T47D (cell line): ENCODE measurements around the gene DNAJB12.
"Not testable (repeated sequence)": the region's sequence is repeated elsewhere in the genome, so short reads cannot be mapped to it uniquely, and the experiment has no call there.

Source experiments
- DNase-seq, 2 experiments: peaks; one replicate each; pipeline versions ENCODE4 v3.0.0 to v3.0.0-alpha.2; 2011 to 2012; ENCODE audit warnings: low read depth in 1 of 2, low spot score in 1 of 2
- JUND ChIP-seq: IDR thresholded peaks from 2 replicates; pipeline ENCODE4 v1.6.1; 2012; ENCODE audit warnings: low read depth
- in situ Hi-C: cut with HindIII; loops from 2 replicates; pipeline ENCODE4 v1.10.0; 2016; ENCODE audit warnings: low sequenced_read_pairs, low pct_unique_long_range_greater_than_20kb

DNAJB12 gene

GRCh38 chr10:72370201-72370722, 15.5 kb upstream of the DNAJB12 start:
- in situ Hi-C loops, result no loop called here
- no peak for TF ChIP-seq JUND
- no peak for DNase-seq

GRCh38 chr10:72367301-72367960, 12.7 kb upstream of the DNAJB12 start:
- TF ChIP-seq JUND, result no peak
- in situ Hi-C loops, result no loop called here
- DNase-seq, result no peak

- in situ Hi-C loops, result no loop called here
- no peak for DNase-seq
- TF ChIP-seq JUND, result no peak
Observed at GRCh38 chr10:72365106-72365895, 10.6 kb upstream of the DNAJB12 start.

- TF ChIP-seq JUND, result no peak
- in situ Hi-C loops, result no loop called here
- peak; percentile 35 to 89 for DNase-seq
Observed at GRCh38 chr10:72364239-72364777, 9.6 kb upstream of the DNAJB12 start.

- in situ Hi-C loops, result no loop called here
- DNase-seq, result no peak
- no peak for TF ChIP-seq JUND
Observed at GRCh38 chr10:72356987-72357386, 2.3 kb upstream of the DNAJB12 start.

- no peak for DNase-seq
- no peak for TF ChIP-seq JUND
- in situ Hi-C loops, result no loop called here
Observed at GRCh38 chr10:72356115-72356514, 1.4 kb upstream of the DNAJB12 start.

- TF ChIP-seq JUND, result no peak
- DNase-seq, result no peak
- in situ Hi-C loops, result no loop called here
Observed at GRCh38 chr10:72355214-72355555, 466 bp upstream of the DNAJB12 start.

GRCh38 chr10:72353965-72354355, 759 bp downstream of the DNAJB12 start:
- in situ Hi-C loops, result no loop called here
- no peak for TF ChIP-seq JUND
- DNase-seq, result no peak

GRCh38 chr10:72353028-72353964, 1.4 kb downstream of the DNAJB12 start:
- in situ Hi-C loops, result no loop called here
- TF ChIP-seq JUND, result no peak
- DNase-seq, result no peak

GRCh38 chr10:72351479-72351878, 3.2 kb downstream of the DNAJB12 start:
- DNase-seq, result no peak
- TF ChIP-seq JUND, result no peak
- in situ Hi-C loops, result no loop called here

GRCh38 chr10:72349438-72349837, 5.3 kb downstream of the DNAJB12 start:
- in situ Hi-C loops, result no loop called here
- DNase-seq, result peak in 1 of 2 experiments; percentile 45
- no peak for TF ChIP-seq JUND

GRCh38 chr10:72348282-72348681, 6.4 kb downstream of the DNAJB12 start:
- no peak for DNase-seq
- no peak for TF ChIP-seq JUND
- in situ Hi-C loops, result no loop called here

GRCh38 chr10:72346117-72346516, 8.6 kb downstream of the DNAJB12 start:
- DNase-seq, in situ Hi-C loops: not testable (repeated sequence)
